ENCODE results near the gene FIGNL2. TPM values are rescaled to one million over a fixed set of nuclear protein-coding genes. Genes with fewer than 3 reads are reported as not detected.

The FIGNL2 gene
- total RNA-seq, 1 donor from 2014 or later = 6.7 TPM

Other genes starting within 250 kb of the FIGNL2 start
- gene ANKRD33, start 39.4 kb upstream of the FIGNL2 start, total RNA-seq = not detected in 2 replicates
- 0.95 and 1.3 TPM in 2 replicates for gene ACVRL1, start 58.8 kb upstream of the FIGNL2 start, total RNA-seq
- gene ACVR1B, start 103.0 kb upstream of the FIGNL2 start, total RNA-seq = 13.8 and 15.4 TPM in 2 replicates
- gene TAMALIN, start 158.2 kb upstream of the FIGNL2 start, total RNA-seq = 9.6 and 12.4 TPM in 2 replicates
- gene NR4A1, start 202.7 kb upstream of the FIGNL2 start, total RNA-seq = 1.6 and 2.3 TPM in 2 replicates
- gene ATG101, start 221.3 kb upstream of the FIGNL2 start, total RNA-seq = 54.2 and 60.4 TPM in 2 replicates
- gene SMIM41, start 231.0 kb upstream of the FIGNL2 start, total RNA-seq = 0.18 TPM in 1 of 2 replicates, not detected in the other